ENCODE results near the gene INPP4A.

DNA sequence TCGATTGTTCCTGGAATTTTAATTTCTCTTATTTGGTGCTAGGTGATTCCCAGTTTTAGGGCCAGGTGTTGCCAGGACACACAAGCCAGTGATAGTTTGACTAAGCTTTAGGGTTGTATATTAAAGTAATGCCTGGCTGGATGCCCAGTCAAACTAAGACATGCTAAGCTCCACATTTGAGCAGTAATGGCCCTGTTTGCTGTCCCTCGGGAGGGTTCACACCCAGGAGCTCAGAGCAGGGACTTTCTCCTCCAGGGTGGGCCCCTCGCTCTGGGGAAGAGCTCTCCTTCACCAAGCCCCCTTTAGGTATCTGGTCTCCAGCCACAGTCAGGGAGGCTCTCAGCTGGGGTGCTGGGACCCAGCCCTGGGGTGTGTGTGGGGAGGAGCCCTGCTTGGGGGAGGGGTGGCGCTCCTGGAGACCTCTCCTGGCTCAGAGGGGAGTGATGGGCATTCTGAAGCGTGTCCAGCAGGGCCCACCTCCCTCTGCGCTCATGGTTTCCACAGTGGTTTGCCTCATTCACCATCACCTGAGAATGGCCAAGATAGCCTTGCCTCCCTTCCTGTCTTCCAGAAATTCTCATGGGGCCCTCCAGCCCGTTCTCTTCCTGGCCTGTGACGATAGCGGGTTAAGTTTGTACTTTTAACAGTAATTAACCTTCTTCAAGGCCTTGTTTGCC lies 31.7 kb downstream of the INPP4A start:
- TF ChIP-seq, protein P1, sequence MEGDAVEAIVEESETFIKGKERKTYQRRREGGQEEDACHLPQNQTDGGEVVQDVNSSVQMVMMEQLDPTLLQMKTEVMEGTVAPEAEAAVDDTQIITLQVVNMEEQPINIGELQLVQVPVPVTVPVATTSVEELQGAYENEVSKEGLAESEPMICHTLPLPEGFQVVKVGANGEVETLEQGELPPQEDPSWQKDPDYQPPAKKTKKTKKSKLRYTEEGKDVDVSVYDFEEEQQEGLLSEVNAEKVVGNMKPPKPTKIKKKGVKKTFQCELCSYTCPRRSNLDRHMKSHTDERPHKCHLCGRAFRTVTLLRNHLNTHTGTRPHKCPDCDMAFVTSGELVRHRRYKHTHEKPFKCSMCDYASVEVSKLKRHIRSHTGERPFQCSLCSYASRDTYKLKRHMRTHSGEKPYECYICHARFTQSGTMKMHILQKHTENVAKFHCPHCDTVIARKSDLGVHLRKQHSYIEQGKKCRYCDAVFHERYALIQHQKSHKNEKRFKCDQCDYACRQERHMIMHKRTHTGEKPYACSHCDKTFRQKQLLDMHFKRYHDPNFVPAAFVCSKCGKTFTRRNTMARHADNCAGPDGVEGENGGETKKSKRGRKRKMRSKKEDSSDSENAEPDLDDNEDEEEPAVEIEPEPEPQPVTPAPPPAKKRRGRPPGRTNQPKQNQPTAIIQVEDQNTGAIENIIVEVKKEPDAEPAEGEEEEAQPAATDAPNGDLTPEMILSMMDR (IDR thresholded peaks at IDR 0.05), result no peak
- TF ChIP-seq POLR2AphosphoS5 (IDR thresholded peaks at IDR 0.05) (no peak), POLR2A (IDR thresholded peaks at IDR 0.05) (no peak), EP300 (IDR thresholded peaks at IDR 0.05) (no peak)
